ENCODE measurements around the gene RHOH. TPM values are rescaled to one million over a fixed set of nuclear protein-coding genes. Genes with fewer than 3 reads are reported as not detected.

RHOH gene
- total and polyA plus RNA-seq, 2 experiments from 2014 or later: not detected

- H3K27ac ChIP-seq: peak overlapping the region; percentile 63
- no peaks in the 10 kb centered on the region for H3K27me3 ChIP-seq (replicated peaks; ENCODE audit: insufficient read depth)
- no peaks in the 10 kb centered on the region for H3K79me2 ChIP-seq (ENCODE audit: insufficient read depth)
- TF ChIP-seq EZH2phosphoT487 (IDR thresholded peaks at IDR 0.05; ENCODE audit: insufficient read depth, low read depth): no peak
- no peak for TF ChIP-seq EZH2 (IDR thresholded peaks at IDR 0.05; ENCODE audit: insufficient read depth, poor library complexity, severe bottlenecking)
- peak; percentile 64 for DNase-seq
- H3K4me2 ChIP-seq (ENCODE audit: unreplicated experiment): no peak overlapping the region
- no peak overlapping the region for H2AFZ ChIP-seq
- no peaks in the 10 kb centered on the region for H3K9me2 ChIP-seq (ENCODE audit: insufficient read depth)
- peaks cover 25% of the 10 kb centered on the region for H3K4me1 ChIP-seq (ENCODE audit: insufficient read depth)
- no peak overlapping the region for H3K4me3 ChIP-seq
- H3K9me3 ChIP-seq (ENCODE audit: low read depth): no peaks in the 10 kb centered on the region
- peaks cover 35% of the 10 kb centered on the region for H3F3A ChIP-seq (ENCODE audit: insufficient read depth)
- no peaks in the 10 kb centered on the region for H4K20me1 ChIP-seq (ENCODE audit: insufficient read depth)
- no peak overlapping the region for H3K9ac ChIP-seq
- H3K36me3 ChIP-seq (ENCODE audit: low read depth): no peaks in the 10 kb centered on the region
- in situ Hi-C loops (cut with MboI): no loop called here
- 37% methylated on average over 9 of the region's 9 CpGs for WGBS, 2 experiments (ENCODE audit: low coverage in 1 of 2, low lambda C conversion rate in 2 of 2, missing lambda C conversion rate in 2 of 2)
Observed at GRCh38 chr4:40254608-40255392, 58.0 kb downstream of the RHOH start.

- Histone ChIP-seq H3K4me2 (ENCODE audit: unreplicated experiment) (peak overlapping the region; percentile 27), H3K79me2 (ENCODE audit: insufficient read depth) (no peaks in the 10 kb centered on the region), H3K27me3 (replicated peaks; ENCODE audit: insufficient read depth) (no peaks in the 10 kb centered on the region), H3K4me1 (ENCODE audit: insufficient read depth) (peaks cover 25% of the 10 kb centered on the region), H3K9me3 (ENCODE audit: low read depth) (no peaks in the 10 kb centered on the region), H2AFZ (no peak overlapping the region), H3K9me2 (ENCODE audit: insufficient read depth) (no peaks in the 10 kb centered on the region), H3K4me3 (no peak overlapping the region), H4K20me1 (ENCODE audit: insufficient read depth) (no peaks in the 10 kb centered on the region), H3K36me3 (ENCODE audit: low read depth) (no peaks in the 10 kb centered on the region), H3K27ac (peak overlapping the region; percentile 66), H3K9ac (peak overlapping the region; percentile 9; the same call in 1 of the 2 replicates), H3F3A (ENCODE audit: insufficient read depth) (peaks cover 35% of the 10 kb centered on the region)
- no peak for TF ChIP-seq EZH2 (IDR thresholded peaks at IDR 0.05; ENCODE audit: insufficient read depth, poor library complexity, severe bottlenecking)
- WGBS, 2 experiments (ENCODE audit: low coverage in 1 of 2, low lambda C conversion rate in 2 of 2, missing lambda C conversion rate in 2 of 2): 57 to 65% methylated on average over 3 of the region's 3 CpGs
- DNase-seq: peak; percentile 98
- in situ Hi-C loops (cut with MboI): no loop called here
Observed at GRCh38 chr4:40255393-40256281, 58.8 kb downstream of the RHOH start.

GRCh38 chr4:40256329-40256728 lies 59.5 kb downstream of the RHOH start:
- H3K4me3 ChIP-seq: no peak overlapping the region
- TF ChIP-seq EZH2 (IDR thresholded peaks at IDR 0.05; ENCODE audit: insufficient read depth, poor library complexity, severe bottlenecking) (no peak), EZH2phosphoT487 (IDR thresholded peaks at IDR 0.05; ENCODE audit: insufficient read depth, low read depth) (no peak)
- H3K9me3 ChIP-seq (ENCODE audit: low read depth): no peaks in the 10 kb centered on the region
- 96 to 97% methylated on average over 5 of the region's 5 CpGs for WGBS, 2 experiments (ENCODE audit: low coverage in 1 of 2, low lambda C conversion rate in 2 of 2, missing lambda C conversion rate in 2 of 2)
- no peaks in the 10 kb centered on the region for H3K9me2 ChIP-seq (ENCODE audit: insufficient read depth)
- in situ Hi-C loops (cut with MboI): no loop called here
- H4K20me1 ChIP-seq (ENCODE audit: insufficient read depth): no peaks in the 10 kb centered on the region
- H3K27ac ChIP-seq: peak overlapping the region; percentile 66
- no peak for DNase-seq
- no peaks in the 10 kb centered on the region for H3K79me2 ChIP-seq (ENCODE audit: insufficient read depth)
- H3K4me1 ChIP-seq (ENCODE audit: insufficient read depth): peaks cover 25% of the 10 kb centered on the region
- peak overlapping the region; percentile 9; the same call in 1 of the 2 replicates for H3K9ac ChIP-seq
- H3K4me2 ChIP-seq (ENCODE audit: unreplicated experiment): peak overlapping the region; percentile 27
- peaks cover 35% of the 10 kb centered on the region for H3F3A ChIP-seq (ENCODE audit: insufficient read depth)
- H3K27me3 ChIP-seq (replicated peaks; ENCODE audit: insufficient read depth): no peaks in the 10 kb centered on the region
- H2AFZ ChIP-seq: no peak overlapping the region
- H3K36me3 ChIP-seq (ENCODE audit: low read depth): no peaks in the 10 kb centered on the region

GRCh38 chr4:40256817-40257216 lies 60.0 kb downstream of the RHOH start:
- no peak overlapping the region for H3K4me3 ChIP-seq
- peaks cover 22% of the 10 kb centered on the region for H3K4me1 ChIP-seq (ENCODE audit: insufficient read depth)
- H3K9me2 ChIP-seq (ENCODE audit: insufficient read depth): no peaks in the 10 kb centered on the region
- H3K27ac ChIP-seq: no peak overlapping the region
- H3K79me2 ChIP-seq (ENCODE audit: insufficient read depth): no peaks in the 10 kb centered on the region
- H3F3A ChIP-seq (ENCODE audit: insufficient read depth): peaks cover 35% of the 10 kb centered on the region
- 97 to 100% methylated on average over 3 of the region's 3 CpGs for WGBS, 2 experiments (ENCODE audit: low coverage in 1 of 2, low lambda C conversion rate in 2 of 2, missing lambda C conversion rate in 2 of 2)
- no peak overlapping the region for H2AFZ ChIP-seq
- no peaks in the 10 kb centered on the region for H3K36me3 ChIP-seq (ENCODE audit: low read depth)
- no peak overlapping the region for H3K9ac ChIP-seq
- H3K27me3 ChIP-seq (replicated peaks; ENCODE audit: insufficient read depth): 0 out of 2 replicates have a peak, but pooled peaks cover 3% of the 10 kb centered on the region
- no peak overlapping the region for H3K4me2 ChIP-seq (ENCODE audit: unreplicated experiment)
- TF ChIP-seq EZH2phosphoT487 (IDR thresholded peaks at IDR 0.05; ENCODE audit: insufficient read depth, low read depth): no peak
- TF ChIP-seq EZH2 (IDR thresholded peaks at IDR 0.05; ENCODE audit: insufficient read depth, poor library complexity, severe bottlenecking): no peak
- no peaks in the 10 kb centered on the region for H3K9me3 ChIP-seq (ENCODE audit: low read depth)
- no peak for DNase-seq
- in situ Hi-C loops (cut with MboI): no loop called here
- no peaks in the 10 kb centered on the region for H4K20me1 ChIP-seq (ENCODE audit: insufficient read depth)

All from GM23248 (cell line).